Ishikawa (cell line): ENCODE data around the gene KCTD16.

Experiments
- CEBPB ChIP-seq: IDR thresholded peaks from 2 replicates; pipeline ENCODE4 v1.6.1; 2012
- CREB1 ChIP-seq: IDR thresholded peaks from 2 replicates; pipeline ENCODE4 v1.6.1; 2012; ENCODE audit warnings: low read depth
- EGR1 ChIP-seq: IDR thresholded peaks from 2 replicates; pipeline ENCODE4 v1.6.1; 2012
- EP300 ChIP-seq: IDR thresholded peaks from 2 replicates; pipeline ENCODE4 v1.6.1; 2012; ENCODE audit warnings: borderline replicate concordance
- FOXM1 ChIP-seq: IDR thresholded peaks from 2 replicates; pipeline ENCODE4 v1.6.1; 2012; ENCODE audit warnings: low read depth, borderline replicate concordance
- NFIC ChIP-seq: IDR thresholded peaks from 2 replicates; pipeline ENCODE4 v1.6.1; 2012
- RAD21 ChIP-seq: IDR thresholded peaks from 2 replicates; pipeline ENCODE4 v1.6.1; 2012; ENCODE audit warnings: low read depth
- TAF1 ChIP-seq: IDR thresholded peaks from 2 replicates; pipeline ENCODE4 v1.6.1; 2012; ENCODE audit warnings: low read depth, mild to moderate bottlenecking
- TCF12 ChIP-seq: IDR thresholded peaks from 2 replicates; pipeline ENCODE4 v1.6.1; 2012; ENCODE audit warnings: low read depth
- TEAD4 ChIP-seq: IDR thresholded peaks from 2 replicates; pipeline ENCODE4 v1.6.1; 2012
- YY1 ChIP-seq: IDR thresholded peaks from 2 replicates; pipeline ENCODE4 v1.6.1; 2012; ENCODE audit warnings: low read depth
- ZBTB7A ChIP-seq: IDR thresholded peaks from 2 replicates; pipeline ENCODE4 v1.6.1; 2012; ENCODE audit warnings: low read depth
- TF ChIP-seq, protein P1 (sequence below): IDR thresholded peaks from 2 replicates; pipeline ENCODE4 v1.6.1; 2012
- TF ChIP-seq, protein P2 (sequence below): IDR thresholded peaks from 2 replicates; pipeline ENCODE4 v1.6.1; 2012
- TF ChIP-seq, protein P3 (sequence below): IDR thresholded peaks from 2 replicates; pipeline ENCODE4 v1.6.1; 2012; ENCODE audit warnings: low read depth, mild to moderate bottlenecking

The KCTD16 gene

DNA sequence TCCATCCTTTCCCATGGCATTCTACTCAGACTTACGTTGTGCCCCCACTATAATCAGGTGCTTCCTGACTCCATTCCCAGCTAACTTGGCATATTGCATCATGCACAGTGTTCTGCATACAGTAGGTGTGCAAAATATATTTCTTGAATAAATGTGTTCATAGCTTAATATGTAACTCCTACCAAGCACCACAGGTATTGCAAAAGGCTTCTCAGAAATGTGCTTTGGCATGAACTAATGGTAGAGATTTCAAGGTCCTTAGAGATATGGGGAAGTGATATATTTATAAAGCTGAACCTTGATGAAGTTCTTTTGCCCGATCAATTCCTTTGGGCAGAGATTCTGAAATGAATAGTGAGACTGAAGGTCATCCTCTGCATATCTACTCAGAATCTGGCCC lies 220.4 kb downstream of the KCTD16 start:
- TF ChIP-seq EGR1 (no peak), EP300 (no peak), TAF1 (no peak), ZBTB7A (no peak), TEAD4 (no peak), FOXM1 (no peak)
- TF ChIP-seq, protein P1, sequence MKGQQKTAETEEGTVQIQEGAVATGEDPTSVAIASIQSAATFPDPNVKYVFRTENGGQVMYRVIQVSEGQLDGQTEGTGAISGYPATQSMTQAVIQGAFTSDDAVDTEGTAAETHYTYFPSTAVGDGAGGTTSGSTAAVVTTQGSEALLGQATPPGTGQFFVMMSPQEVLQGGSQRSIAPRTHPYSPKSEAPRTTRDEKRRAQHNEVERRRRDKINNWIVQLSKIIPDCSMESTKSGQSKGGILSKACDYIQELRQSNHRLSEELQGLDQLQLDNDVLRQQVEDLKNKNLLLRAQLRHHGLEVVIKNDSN = no peak
- TF ChIP-seq, protein P2, sequence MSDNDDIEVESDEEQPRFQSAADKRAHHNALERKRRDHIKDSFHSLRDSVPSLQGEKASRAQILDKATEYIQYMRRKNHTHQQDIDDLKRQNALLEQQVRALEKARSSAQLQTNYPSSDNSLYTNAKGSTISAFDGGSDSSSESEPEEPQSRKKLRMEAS = no peak

DNA sequence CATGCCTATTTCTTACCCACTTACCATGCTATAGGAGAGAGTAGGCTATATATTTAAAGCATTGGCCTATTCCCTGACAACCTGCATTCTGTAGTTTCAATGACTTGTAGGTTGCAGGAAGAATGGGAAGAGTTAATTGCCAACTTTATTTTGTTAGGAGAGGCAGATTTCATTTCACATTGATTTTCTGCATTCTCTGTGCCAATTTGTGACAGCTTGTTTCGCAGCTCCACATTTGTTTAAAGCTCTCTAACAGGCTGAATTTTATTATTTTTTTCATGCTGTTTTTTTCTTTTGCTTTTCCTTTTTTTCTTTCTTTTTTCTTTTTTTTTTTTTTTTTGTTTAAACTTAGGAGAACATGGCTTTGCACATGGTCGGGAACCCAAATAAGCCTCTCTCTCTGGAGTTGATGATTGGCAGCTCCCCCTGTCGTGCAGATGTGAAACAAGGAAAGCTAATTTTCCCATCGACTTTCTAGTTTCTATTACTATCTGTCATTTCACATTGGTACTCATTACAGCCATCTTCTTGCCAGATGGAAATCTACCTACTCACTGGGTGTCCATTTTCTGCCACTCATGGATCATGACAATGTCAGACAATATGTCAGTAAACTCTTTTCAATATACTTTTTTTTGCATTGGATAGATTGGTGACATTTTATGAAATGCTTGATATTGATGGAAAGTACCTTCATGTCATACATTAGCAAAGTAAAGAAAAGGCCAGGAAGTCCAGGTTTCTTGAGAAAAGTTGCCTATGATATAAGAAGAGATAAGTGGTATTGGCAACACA lies 223.2 kb downstream of the KCTD16 start:
- TF ChIP-seq FOXM1 (no peak), TAF1 (no peak), EP300 (no peak), EGR1 (no peak), TCF12 (no peak), CEBPB (no peak), ZBTB7A (no peak)
- TF ChIP-seq, protein P1 = no peak
- TF ChIP-seq, protein P2 = no peak

DNA sequence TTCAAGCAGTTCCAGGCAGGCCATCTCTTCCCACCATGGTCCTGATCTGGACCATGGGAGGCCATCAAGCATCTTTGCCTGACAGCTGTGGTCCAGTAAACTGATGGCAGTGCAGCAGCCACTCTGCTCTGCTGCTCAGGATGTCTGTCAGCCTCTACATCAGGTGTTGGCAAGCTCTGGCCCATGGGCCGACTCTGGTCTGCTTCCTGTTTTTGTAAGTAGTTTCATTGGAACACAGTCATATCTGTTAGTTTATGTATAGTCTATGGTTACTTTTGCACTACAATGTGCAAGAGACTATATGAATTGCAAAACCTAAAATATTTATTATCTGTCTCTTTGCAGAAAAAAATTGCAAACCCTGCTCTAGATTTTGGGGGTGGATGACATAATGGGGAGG lies 225.0 kb downstream of the KCTD16 start:
- TF ChIP-seq EGR1 (no peak), ZBTB7A (no peak), FOXM1 (no peak), TAF1 (no peak), RAD21 (no peak), NFIC (no peak)
- TF ChIP-seq, protein P2 = no peak
- TF ChIP-seq, protein P3, sequence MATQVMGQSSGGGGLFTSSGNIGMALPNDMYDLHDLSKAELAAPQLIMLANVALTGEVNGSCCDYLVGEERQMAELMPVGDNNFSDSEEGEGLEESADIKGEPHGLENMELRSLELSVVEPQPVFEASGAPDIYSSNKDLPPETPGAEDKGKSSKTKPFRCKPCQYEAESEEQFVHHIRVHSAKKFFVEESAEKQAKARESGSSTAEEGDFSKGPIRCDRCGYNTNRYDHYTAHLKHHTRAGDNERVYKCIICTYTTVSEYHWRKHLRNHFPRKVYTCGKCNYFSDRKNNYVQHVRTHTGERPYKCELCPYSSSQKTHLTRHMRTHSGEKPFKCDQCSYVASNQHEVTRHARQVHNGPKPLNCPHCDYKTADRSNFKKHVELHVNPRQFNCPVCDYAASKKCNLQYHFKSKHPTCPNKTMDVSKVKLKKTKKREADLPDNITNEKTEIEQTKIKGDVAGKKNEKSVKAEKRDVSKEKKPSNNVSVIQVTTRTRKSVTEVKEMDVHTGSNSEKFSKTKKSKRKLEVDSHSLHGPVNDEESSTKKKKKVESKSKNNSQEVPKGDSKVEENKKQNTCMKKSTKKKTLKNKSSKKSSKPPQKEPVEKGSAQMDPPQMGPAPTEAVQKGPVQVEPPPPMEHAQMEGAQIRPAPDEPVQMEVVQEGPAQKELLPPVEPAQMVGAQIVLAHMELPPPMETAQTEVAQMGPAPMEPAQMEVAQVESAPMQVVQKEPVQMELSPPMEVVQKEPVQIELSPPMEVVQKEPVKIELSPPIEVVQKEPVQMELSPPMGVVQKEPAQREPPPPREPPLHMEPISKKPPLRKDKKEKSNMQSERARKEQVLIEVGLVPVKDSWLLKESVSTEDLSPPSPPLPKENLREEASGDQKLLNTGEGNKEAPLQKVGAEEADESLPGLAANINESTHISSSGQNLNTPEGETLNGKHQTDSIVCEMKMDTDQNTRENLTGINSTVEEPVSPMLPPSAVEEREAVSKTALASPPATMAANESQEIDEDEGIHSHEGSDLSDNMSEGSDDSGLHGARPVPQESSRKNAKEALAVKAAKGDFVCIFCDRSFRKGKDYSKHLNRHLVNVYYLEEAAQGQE = no peak

DNA sequence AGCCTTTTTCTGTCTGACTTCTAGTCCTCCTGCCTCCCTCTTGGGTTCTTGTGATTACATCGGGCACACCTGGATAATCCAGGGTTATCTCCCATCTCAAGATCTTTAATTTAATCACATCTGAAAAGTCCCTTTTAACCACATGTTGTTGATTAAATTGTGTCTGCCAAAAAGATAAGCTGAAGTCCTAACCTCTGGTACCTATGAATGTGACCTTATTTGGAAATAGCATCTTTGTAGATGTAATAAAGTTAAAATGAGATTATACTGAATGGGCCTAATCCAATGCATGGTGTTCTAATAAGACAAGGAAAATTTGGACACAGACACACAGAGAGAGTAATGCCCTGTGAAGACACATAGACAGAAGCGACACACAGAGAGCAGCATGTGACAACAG lies 232.4 kb downstream of the KCTD16 start:
- no peak for TF ChIP-seq RAD21
- no peak for TF ChIP-seq YY1
- TF ChIP-seq, protein P1 = no peak
- TF ChIP-seq CREB1 = no peak
- TF ChIP-seq TEAD4 = no peak
- TF ChIP-seq FOXM1 = no peak
- TF ChIP-seq TAF1 = no peak
- no peak for TF ChIP-seq EP300
- TF ChIP-seq NFIC = no peak
- TF ChIP-seq TCF12 = no peak
- TF ChIP-seq, protein P2 = no peak

DNA sequence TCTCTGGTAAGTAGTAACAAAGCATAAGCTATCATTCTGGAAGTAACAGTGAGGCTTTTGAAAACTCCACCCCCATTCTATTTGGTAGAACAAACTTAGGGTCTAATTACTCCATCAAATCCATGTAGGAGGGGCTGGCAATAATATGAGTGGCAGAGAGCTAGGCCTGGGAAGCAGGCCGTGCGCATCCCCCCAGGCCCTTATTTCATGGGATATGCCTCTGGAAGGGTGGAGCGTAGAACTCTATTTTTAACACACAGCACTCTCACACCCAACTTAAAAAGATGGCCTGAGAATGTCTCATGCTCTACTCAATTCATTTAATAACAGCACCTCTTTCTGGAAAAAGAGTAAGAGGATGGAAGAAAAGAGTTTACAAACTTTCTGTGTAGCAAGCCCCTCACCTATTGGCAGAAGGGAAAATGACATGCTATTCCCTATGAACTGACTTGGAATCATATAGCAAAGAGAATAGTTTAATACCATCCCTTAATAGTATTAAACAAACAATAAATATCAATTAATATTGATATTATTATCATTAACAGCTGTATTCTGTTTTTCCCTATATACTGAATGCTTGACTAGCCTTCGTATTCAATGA lies 233.2 kb downstream of the KCTD16 start:
- TF ChIP-seq, protein P1 = no peak
- TF ChIP-seq, protein P3 = no peak
- TF ChIP-seq TAF1 (no peak), RAD21 (no peak), EGR1 (no peak), TEAD4 (no peak), ZBTB7A (no peak), YY1 (no peak), NFIC (no peak), CREB1 (no peak), EP300 (no peak), TCF12 (no peak), FOXM1 (no peak), CEBPB (no peak)
- TF ChIP-seq, protein P2 = no peak
